Activated naive CD4-positive, alpha-beta T cell treated with anti-CD3 and anti-CD28 coated beads, Interleukin-2, amount 10 ng/mL, durations not matched to agents 7 days and 5 days (primary cell): ENCODE results near the gene HOXA5.

Experiments used
- CTCF ChIA-PET: fragments of 350-600 bp; sonication (Branson Sonifier 250); formaldehyde crosslinking; loops from one replicate; lab custom pipeline; 2021; ENCODE audit warnings: antibody characterized with exemption; lab: Charles Lee
- DNase-seq: peaks from one replicate; pipeline ENCODE4 v3.0.0-alpha.2; 2020
- H3K27ac Mint-ChIP-seq: one replicate; pipeline ENCODE4 v1.8.0; 2021; ENCODE audit warnings: mild to moderate bottlenecking, moderate library complexity, mixed read lengths
- H3K27me3 Mint-ChIP-seq: one replicate; pipeline ENCODE4 v1.8.0; 2021; ENCODE audit warnings: mild to moderate bottlenecking, mixed read lengths
- H3K36me3 Mint-ChIP-seq: one replicate; pipeline ENCODE4 v1.8.0; 2021; ENCODE audit warnings: mixed read lengths
- H3K4me1 Mint-ChIP-seq: one replicate; pipeline ENCODE4 v1.8.0; 2021; ENCODE audit warnings: mixed read lengths
- H3K4me3 Mint-ChIP-seq: one replicate; pipeline ENCODE4 v1.8.0; 2021; ENCODE audit warnings: mild to moderate bottlenecking, moderate library complexity, mixed read lengths
- H3K9me3 Mint-ChIP-seq: one replicate; pipeline ENCODE4 v1.8.0; 2021; ENCODE audit warnings: mixed read lengths

Gene HOXA5

DNA sequence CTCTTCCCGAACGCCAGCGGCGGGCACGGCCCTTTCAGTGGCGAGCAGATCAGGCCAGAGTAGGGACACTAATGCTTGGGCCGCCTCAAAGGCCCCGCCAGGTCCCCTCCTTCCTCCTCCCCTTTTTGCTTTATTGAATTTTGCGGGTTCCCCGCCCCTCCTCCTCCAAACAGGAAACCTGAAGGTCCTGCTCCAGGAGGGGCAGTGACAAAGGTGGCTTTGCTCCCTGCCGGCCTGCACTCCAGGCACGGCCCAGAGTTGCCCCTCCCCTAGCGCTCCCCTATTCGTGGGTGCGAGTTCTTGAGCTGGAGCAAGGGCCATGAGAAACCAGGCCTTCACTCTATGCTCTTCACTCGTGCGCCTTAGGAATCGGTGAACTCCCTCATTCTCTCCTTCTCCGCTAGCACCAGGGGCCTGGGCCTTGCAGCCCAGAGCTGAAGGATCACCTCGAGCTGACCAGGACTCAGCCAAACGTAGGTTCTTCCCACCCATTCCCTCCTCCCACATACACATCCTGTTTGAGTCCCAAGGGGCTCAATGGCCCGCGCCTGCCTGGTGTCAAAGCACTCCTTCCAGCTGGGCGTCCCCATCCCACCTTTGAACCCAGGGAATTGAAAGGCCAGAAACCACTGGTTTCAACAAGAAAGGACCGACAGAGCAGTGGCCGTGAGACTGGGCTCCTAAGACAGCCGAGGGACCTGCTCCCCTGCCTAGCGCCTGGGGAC, 4.7 kb upstream of the HOXA5 start:
- Mint-ChIP-seq H3K36me3 (no peaks in the 10 kb centered on the region), H3K9me3 (no peaks in the 10 kb centered on the region), H3K27me3 (peaks cover 92% of the 10 kb centered on the region), H3K4me1 (peaks cover 20% of the 10 kb centered on the region), H3K27ac (no peak overlapping the region), H3K4me3 (no peak overlapping the region)
- no peak for DNase-seq
- CTCF ChIA-PET = interaction anchor here (0.7 to 2.1 kb wide), 4 partner anchors 13 to 48 kb away, joined by 3 to 8 read pairs (median 4); no protein-coding TSS in a partner anchor

GRCh38 chr7:27147199-27148030, 3.9 kb upstream of the HOXA5 start, which contains the start of gene HOXA6:
Gene HOXA6, minus strand, starts transcription at chr7:27147774. Its CDS starts 25 bp downstream, at chr7:27147749.
- CTCF ChIA-PET = interaction anchor here (2.1 kb wide), 1 partner anchor 21 kb away, joined by 8 read pairs; no protein-coding TSS in a partner anchor
- Mint-ChIP-seq H3K27me3 (peaks cover 92% of the 10 kb centered on the region), H3K4me3 (no peak within 1 kb of the TSS), H3K27ac (no peak within 1 kb of the TSS), H3K9me3 (no peaks in the 10 kb centered on the region), H3K4me1 (peaks cover 20% of the 10 kb centered on the region), H3K36me3 (no peaks in the 10 kb centered on the region)
- DNase-seq = no peak

- no peak for DNase-seq
- no peak overlapping the region for H3K27ac Mint-ChIP-seq
- H3K4me3 Mint-ChIP-seq = no peak overlapping the region
- no peaks in the 10 kb centered on the region for H3K36me3 Mint-ChIP-seq
- CTCF ChIA-PET = no interaction called here
- peaks cover 92% of the 10 kb centered on the region for H3K27me3 Mint-ChIP-seq
- no peaks in the 10 kb centered on the region for H3K9me3 Mint-ChIP-seq
- H3K4me1 Mint-ChIP-seq = peaks cover 16% of the 10 kb centered on the region
These were observed 3.2 kb upstream of the HOXA5 start for GRCh38 chr7:27146491-27147198.

GRCh38 chr7:27145914-27146412, 2.5 kb upstream of the HOXA5 start:
- H3K36me3 Mint-ChIP-seq = no peaks in the 10 kb centered on the region
- CTCF ChIA-PET = no interaction called here
- H3K27ac Mint-ChIP-seq = no peak overlapping the region
- peaks cover 9% of the 10 kb centered on the region for H3K4me1 Mint-ChIP-seq
- DNase-seq = no peak
- peaks cover 85% of the 10 kb centered on the region for H3K27me3 Mint-ChIP-seq
- H3K9me3 Mint-ChIP-seq = no peaks in the 10 kb centered on the region
- H3K4me3 Mint-ChIP-seq = no peak overlapping the region

- H3K27ac Mint-ChIP-seq = no peak overlapping the region
- H3K4me3 Mint-ChIP-seq = no peak overlapping the region
- peaks cover 84% of the 10 kb centered on the region for H3K27me3 Mint-ChIP-seq
- H3K9me3 Mint-ChIP-seq = no peaks in the 10 kb centered on the region
- CTCF ChIA-PET = no interaction called here
- peaks cover 7% of the 10 kb centered on the region for H3K4me1 Mint-ChIP-seq
- no peaks in the 10 kb centered on the region for H3K36me3 Mint-ChIP-seq
- DNase-seq = no peak
These were observed 1.9 kb upstream of the HOXA5 start for GRCh38 chr7:27145165-27145913.

- Mint-ChIP-seq H3K4me1 (peaks cover 6% of the 10 kb centered on the region), H3K4me3 (no peak overlapping the region), H3K36me3 (no peaks in the 10 kb centered on the region), H3K27me3 (peaks cover 79% of the 10 kb centered on the region), H3K27ac (no peak overlapping the region), H3K9me3 (no peaks in the 10 kb centered on the region)
- CTCF ChIA-PET = interaction anchor here (1.0 kb wide), 1 partner anchor 479 kb away, joined by 3 read pairs; no protein-coding TSS in a partner anchor
- DNase-seq = no peak
These were observed 1.3 kb upstream of the HOXA5 start for GRCh38 chr7:27144781-27145164.

DNA sequence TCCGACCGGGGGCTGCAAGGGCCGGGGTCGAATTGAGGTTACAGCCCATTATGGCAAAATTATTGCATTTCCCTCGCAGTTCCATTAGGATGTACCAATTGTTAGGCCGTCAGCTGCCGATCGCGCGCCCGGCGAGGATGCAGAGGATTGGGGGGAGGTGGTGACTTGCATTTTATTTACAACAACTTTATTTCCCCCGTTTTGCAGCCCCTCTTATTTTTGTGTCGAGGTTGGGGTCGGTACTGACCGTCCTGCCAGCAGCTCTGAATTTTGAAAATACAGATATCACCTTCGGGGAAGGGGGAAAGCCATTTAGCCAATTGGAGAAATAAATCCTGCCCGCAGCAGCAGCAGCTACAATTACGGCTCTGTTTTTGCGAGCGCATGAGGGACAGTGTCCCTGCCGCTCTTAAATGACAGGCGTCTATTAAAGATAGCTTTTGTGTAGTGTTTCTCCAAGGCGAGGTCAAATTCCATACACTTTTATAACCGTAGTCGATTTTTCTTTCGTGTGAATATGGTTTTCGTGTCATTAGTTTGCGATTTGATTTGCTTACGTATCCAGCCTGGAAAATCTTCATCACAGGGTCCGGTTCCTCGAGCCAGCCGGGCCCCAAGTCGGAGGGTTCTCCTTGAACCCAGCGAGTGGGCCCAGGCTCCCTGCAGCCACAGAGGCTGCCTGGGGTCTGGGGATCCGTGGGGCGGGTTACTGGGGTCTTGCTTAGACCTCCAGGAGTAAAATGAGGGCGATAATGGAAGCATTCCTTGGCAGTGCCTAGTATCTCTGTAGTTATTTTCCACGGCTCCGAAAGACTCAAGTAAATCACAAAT, 684 bp upstream of the HOXA5 start:
- CTCF ChIA-PET = interaction anchor here (0.6 to 1.0 kb wide), 2 partner anchors 462 to 479 kb away, joined by 3 read pairs; no protein-coding TSS in a partner anchor
- peaks cover 6% of the 10 kb centered on the region for H3K4me1 Mint-ChIP-seq
- no peak for DNase-seq
- H3K4me3 Mint-ChIP-seq = no peak overlapping the region
- H3K27ac Mint-ChIP-seq = no peak overlapping the region
- no peaks in the 10 kb centered on the region for H3K36me3 Mint-ChIP-seq
- peaks cover 73% of the 10 kb centered on the region for H3K27me3 Mint-ChIP-seq
- H3K9me3 Mint-ChIP-seq = no peaks in the 10 kb centered on the region

GRCh38 chr7:27142580-27143022, 880 bp downstream of the HOXA5 start:
- H3K27me3 Mint-ChIP-seq = peaks cover 69% of the 10 kb centered on the region
- no peak for DNase-seq
- H3K4me1 Mint-ChIP-seq = no peaks in the 10 kb centered on the region
- H3K36me3 Mint-ChIP-seq = no peaks in the 10 kb centered on the region
- H3K9me3 Mint-ChIP-seq = no peaks in the 10 kb centered on the region
- no peak overlapping the region for H3K27ac Mint-ChIP-seq
- no peak overlapping the region for H3K4me3 Mint-ChIP-seq
- CTCF ChIA-PET = interaction anchor here (0.9 kb wide), 1 partner anchor 289 kb away, joined by 3 read pairs; no protein-coding TSS in a partner anchor

DNA sequence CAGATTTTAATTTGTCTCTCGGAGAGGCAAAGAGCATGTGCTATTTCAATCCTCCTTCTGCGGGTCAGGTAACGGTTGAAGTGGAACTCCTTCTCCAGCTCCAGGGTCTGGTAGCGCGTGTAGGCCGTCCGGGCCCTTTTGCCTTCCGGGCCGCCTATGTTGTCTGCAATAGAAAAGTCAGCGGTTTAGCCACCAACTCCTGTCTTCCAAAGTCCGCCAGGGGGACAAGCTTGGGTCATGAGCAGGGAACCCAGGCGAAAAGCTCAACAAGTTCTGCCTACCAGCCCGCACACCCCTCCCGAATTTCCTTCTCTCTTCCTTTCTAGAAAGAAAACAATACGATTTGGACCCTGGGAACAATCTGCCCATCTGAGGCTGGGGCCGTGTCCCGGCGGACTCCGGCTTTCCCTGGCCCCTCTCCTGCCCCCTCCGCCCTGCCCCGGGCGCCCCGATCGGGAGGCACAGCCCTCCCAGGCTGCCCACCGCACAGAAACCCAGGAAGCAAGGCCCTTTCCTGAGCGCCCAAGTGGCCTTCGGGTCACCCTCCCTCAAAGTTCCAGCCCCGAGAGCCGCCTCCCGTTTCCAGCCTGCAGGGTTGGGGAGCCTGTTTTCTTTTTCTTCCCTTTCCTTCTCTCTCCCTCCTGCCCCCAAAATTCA, 1.4 kb downstream of the HOXA5 start:
- Mint-ChIP-seq H3K4me3 (no peak overlapping the region), H3K4me1 (no peaks in the 10 kb centered on the region), H3K27ac (no peak overlapping the region), H3K9me3 (no peaks in the 10 kb centered on the region), H3K36me3 (no peaks in the 10 kb centered on the region), H3K27me3 (peaks cover 69% of the 10 kb centered on the region)
- DNase-seq = no peak
- CTCF ChIA-PET = no interaction called here

DNA sequence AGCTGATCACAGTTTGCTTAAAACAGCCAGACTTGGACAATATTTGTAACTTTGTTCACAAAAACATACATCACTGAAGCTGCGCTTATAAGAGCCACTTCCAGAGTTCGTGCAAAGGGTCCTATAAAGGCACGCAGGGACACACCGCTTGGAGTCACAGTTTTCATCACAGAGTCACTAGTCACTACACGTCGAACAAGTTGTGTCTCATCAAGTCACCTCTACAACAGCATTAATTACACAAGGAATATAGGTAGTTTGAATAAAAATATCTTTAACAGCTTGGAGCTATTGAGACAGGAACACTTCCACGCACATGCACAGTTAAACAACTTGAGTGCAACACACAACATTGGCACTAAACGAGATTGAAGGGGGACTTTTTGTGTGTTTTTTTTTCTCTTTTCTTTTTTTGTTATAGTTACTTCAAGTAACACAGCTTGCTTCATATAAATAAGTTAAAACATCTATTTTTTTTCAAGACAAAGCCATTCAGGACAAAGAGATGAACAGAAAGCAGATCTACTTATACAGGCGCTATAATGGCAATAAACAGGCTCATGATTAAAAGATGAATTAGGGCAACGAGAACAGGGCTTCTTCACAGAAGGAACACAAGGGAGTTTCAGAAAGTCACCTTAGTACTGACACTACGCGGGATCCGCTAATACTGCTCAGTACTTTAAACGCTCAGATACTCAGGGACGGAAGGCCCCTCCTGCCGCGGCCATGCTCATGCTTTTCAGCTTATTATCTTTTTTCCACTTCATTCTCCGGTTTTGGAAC, 2.2 kb downstream of the HOXA5 start:
- H3K4me3 Mint-ChIP-seq = no peak overlapping the region
- no peak overlapping the region for H3K27ac Mint-ChIP-seq
- no peaks in the 10 kb centered on the region for H3K36me3 Mint-ChIP-seq
- CTCF ChIA-PET = no interaction called here
- no peaks in the 10 kb centered on the region for H3K4me1 Mint-ChIP-seq
- peaks cover 68% of the 10 kb centered on the region for H3K27me3 Mint-ChIP-seq
- no peaks in the 10 kb centered on the region for H3K9me3 Mint-ChIP-seq
- no peak for DNase-seq

GRCh38 chr7:27140126-27140857, 3.2 kb downstream of the HOXA5 start:
- DNase-seq = no peak
- Mint-ChIP-seq H3K4me1 (peaks cover 2% of the 10 kb centered on the region), H3K9me3 (no peaks in the 10 kb centered on the region), H3K27ac (no peak overlapping the region), H3K36me3 (no peaks in the 10 kb centered on the region), H3K4me3 (no peak overlapping the region), H3K27me3 (peaks cover 63% of the 10 kb centered on the region)
- CTCF ChIA-PET = no interaction called here
